Smooth muscle cell of the umbilical artery (primary cell): ENCODE measurements around the gene MCIDAS. TPM values are rescaled to one million over a fixed set of nuclear protein-coding genes. Genes with fewer than 3 reads are reported as not detected.

Source experiments
- total RNA-seq: library from RNA; depleted of rRNA; stranded (reverse); fragments of >200 nt; gene quantifications from 2 replicates; pipeline ENCODE4 v1.2.3, GENCODE V29; 2014

Gene MCIDAS
- total RNA-seq: not detected in 2 replicates

DNA sequence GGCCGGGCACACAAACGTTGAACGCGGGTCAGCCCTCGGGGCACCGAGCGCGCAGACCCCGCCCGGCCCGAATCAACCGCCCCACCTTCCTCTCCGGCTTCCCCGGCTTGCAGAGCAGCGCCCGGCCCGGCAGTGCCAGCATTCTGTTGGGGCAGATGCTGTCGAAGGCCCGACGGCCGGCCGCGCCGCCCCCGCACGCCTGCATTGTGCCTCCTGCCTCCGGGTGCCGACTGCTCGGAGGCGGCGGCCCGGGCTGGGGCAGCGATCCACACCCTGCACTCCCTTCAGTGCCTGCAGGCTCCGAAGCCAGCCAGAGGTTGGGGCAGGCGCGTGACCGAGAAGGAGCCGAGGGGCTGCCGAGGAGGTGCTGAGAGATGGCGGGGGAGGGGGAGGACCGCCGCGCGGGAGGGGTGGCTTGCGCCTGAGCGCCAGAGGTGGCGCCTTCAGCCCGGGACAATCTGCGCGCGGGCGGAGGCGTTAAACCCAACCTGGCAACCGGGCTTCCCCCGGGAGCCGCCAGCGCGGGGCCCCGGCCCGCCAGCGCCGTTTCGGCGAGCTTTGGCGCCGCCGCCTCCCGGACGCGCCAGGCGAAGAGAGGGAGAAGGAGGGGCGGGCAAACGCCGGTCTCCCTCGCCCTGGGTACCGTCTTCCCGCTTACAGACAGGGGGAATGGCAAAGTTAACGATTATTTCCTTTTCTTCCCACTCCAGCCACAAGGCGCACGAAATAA, at the start of gene MCIDAS:
Gene MCIDAS, minus strand, starts transcription at position 382 of the 730 bp plus-strand sequence. Its CDS starts 177 bp downstream, at position 205.

DNA sequence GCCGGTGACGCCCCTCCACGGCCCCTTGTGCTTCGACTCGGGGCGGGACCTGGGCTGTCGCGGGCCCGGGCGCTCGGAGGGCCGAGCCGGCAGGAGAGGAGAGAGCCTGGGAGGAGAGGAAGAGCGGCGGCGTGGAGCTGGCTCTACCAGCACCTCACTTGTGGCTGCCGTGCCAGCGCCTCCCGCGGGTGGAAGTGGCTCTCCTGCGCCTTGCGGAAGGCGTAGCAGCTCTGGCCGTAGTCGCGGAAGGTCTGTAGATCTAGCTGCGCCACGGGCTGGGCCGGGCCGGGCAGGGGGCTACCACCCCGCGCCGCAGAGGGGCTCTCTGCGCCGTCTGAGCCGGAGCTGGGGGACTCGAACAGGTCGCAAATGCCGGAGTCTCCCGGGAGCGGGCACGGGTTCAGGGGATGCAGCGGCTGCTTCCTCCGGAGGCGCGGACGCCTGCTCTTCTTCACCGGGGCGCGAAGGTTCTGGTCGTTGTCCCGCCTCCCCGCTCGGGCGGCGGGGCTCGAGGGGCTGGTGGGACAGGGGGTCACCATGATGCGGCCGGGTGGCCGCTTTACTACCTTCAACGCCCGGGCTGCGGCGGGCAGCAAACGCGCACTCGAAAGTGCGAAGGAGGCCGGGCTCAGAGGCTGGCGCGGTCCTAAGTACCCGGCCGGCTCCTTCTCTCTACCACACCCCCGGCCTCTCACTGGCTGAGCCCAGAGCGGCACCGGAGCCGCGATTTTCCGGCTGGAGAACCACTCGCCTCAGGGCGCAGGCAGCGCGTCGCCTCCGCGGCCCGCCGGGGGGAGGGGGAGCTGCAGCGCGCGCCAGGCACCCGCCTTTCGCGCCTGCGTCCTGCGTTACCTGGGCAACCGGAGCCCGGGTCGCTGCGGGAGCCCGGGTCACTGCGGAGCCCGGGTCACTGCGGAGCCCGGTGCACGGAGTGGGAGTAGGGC, 6.1 kb upstream of the MCIDAS start, which contains the start of gene CCNO:
Gene CCNO, minus strand, starts transcription at position 624 of the 944 bp plus-strand sequence. Its CDS starts 85 bp downstream, at position 539.

DNA sequence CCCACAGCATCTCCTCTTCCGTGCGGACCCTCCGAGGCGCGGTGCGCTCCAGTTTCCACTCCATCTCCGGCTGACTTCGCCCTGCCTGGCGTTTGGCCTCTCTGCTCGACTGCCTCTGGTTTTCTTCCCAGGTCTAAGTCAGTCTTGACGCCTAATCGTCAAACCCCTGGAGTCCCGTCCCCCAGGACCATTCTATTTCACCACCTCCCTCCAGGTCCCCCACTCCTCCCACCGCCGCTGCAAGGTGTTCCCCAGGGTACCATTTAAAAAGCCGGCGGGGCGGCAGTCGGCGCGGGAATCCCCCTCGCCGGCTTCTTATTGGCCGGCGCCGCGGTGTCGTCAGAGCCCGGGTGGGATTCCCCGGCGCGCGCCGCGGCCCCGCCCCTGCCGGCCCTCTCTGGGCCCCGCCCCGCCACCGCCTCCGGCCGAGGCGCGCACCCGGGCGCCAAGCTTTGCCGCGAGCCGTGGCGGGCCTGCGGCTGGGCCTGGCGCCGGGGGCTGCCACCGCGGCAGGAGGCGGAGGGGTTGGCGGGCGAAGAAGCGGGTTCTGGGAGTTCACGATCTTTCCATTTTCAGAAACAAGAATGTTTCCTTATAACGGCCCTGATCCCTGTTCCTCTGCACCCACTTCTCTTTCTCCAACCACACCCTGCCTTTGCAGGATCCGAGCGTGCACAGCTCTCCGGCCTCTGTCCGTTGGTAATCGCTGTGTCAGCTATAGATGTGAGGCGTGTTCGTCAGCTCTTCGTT, 54.0 kb downstream of the MCIDAS start, which contains the start of gene CDC20B:
Gene CDC20B, minus strand, starts transcription at position 241 of the 750 bp plus-strand sequence. Its CDS starts 177 bp downstream, at position 64.

Other genes starting within 250 kb of the MCIDAS start
- 6.5 and 106 TPM in 2 replicates for gene ESM1, start 241.7 kb downstream of the MCIDAS start, total RNA-seq
- gene GZMK, start 203.1 kb downstream of the MCIDAS start, total RNA-seq: not detected in 2 replicates
- not detected in 2 replicates for gene GZMA, start 124.7 kb downstream of the MCIDAS start, total RNA-seq
- 165 and 240 TPM in 2 replicates for gene GPX8, start 67.1 kb downstream of the MCIDAS start, total RNA-seq
- gene CDC20B, start 54.1 kb downstream of the MCIDAS start, total RNA-seq: not detected in 2 replicates
- gene CCNO, start 6.3 kb upstream of the MCIDAS start, total RNA-seq: 0.14 TPM in 1 of 2 replicates, not detected in the other
- gene DHX29, start 80.4 kb upstream of the MCIDAS start, total RNA-seq: 36.8 and 44.7 TPM in 2 replicates
- 123 and 153 TPM in 2 replicates for gene MTREX, start 80.7 kb upstream of the MCIDAS start, total RNA-seq